Renal cortex interstitium (tissue), 11 donors: ENCODE data around the gene STAM2. TPM values are rescaled to one million over a fixed set of nuclear protein-coding genes. Genes with fewer than 3 reads are reported as not detected.
"Not testable (repeated sequence)": the region's sequence is repeated elsewhere in the genome, so short reads cannot be mapped to it uniquely, and the experiment has no call there.

Experiments used
- DNase-seq, 11 donors: peaks; one replicate each; pipeline ENCODE4 v3.0.0-alpha.2; 2013; ENCODE audit warnings: low read depth in 9 of 11, low spot score in 4 of 11; ENCODE audit errors: extremely low read depth in 1 of 11
- polyA plus RNA-seq, 3 donors: library from polyadenylated mRNA; unstranded; fragments of 120-200 nt; gene quantifications; one replicate each; pipeline ENCODE4 v1.2.1, GENCODE V29; 2013; ENCODE audit not compliant: insufficient read length in 3 of 3

Gene STAM2
- polyA plus RNA-seq, 3 donors: 40.2 to 55.0 (median 50.3) TPM

DNA sequence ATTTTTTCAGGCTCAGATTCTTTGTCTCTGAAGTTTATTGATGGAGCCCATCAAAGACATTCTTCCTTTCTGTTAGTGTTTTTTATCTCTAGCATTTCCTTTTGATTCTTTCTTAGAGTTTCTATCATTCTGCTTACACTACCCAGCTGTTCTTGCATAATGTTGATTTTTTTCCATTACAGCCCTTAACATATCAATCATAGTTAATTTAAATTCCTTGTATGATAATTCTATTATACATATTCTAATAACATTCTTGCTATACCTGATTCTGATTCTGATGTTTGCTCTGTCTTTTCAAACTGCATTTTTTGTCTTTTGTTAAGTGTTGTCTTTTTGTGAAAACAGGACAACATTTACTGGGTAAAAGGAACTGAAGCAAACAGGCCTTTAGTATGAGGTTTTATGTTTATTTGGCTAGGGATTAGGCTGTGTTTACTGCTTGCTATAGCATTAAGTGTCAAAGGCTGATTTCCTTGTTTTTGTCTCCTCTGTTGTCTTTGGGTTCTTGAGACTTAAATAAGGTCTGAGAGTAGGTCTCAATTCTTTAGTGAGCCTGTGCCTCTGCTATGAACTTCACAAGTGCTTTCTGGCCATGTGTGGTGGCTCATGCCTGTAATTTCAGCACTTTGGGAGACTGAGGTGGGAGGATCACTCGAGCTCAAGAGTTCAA lies 8.0 kb upstream of the STAM2 start:
- DNase-seq: no peak

GRCh38 chr2:152177667-152178066 lies 2.1 kb upstream of the STAM2 start:
- DNase-seq: not testable (repeated sequence)

DNA sequence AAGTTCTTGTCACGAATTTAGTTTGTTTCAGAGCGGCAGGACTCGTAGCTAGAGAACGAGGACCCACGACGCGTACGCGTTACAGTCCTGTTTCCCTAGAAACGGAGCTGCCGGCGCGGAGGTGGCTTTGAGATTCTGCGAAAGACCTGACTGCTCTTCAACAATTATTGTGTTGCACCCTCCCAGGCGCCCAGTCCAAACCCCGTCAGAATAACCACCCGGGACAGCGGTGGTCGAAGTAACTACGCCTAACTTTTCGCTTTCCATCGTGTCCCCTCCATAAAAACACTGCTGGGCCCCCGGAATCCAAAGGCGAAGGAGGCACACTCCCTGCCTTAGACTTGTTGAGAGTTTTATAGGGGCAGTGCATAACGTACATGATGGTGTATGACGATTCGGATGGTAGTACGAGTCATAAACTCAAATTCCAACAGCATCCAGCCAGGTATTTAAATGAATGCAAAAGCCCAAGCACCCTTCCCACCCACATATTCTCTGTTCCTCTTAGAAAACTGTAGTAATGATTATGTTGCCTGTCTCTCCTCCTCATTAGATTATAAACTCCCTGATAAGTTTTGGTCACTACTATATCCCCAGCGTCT lies 651 bp upstream of the STAM2 start:
- no peak for DNase-seq

DNA sequence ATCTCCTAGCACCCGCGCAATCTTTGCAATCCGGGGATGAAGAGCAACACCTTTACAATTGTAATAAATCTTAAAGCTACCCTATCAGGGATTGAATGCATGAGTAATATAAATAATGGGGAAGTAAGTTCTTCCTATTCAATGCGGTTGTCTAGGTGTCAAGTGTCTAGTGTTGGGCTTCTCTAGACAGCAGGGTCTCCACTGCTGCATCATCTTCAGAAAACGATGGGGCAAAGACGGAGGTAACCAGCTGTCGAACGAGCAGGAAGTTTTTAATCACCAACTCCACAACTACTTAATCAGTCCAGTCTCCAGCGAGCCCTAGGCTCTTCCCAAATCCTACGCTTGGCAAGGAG lies 573 bp downstream of the STAM2 start:
- DNase-seq: peak in 2 of 11 donors; percentile 33 to 37

DNA sequence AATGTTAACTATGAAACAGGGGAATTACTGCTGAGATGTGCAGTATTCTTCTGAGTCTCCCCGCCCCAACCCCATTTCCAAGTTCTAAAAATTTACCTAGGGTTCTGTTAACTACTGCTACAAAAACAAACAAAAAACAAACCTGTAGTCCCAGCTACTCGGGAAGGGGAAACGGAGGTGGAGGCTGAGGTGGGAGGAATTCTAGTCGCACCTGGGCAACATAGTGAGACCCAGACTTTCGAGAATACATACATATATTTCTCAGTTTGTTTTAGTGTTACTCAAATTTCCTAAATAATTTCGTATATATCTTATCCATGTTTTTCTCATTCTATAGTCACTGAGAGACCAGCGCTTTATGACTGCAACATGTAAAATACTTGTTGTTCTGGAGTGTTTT lies 989 bp downstream of the STAM2 start:
- no peak for DNase-seq

GRCh38 chr2:152173831-152174230 lies 1.7 kb downstream of the STAM2 start:
- no peak for DNase-seq

DNA sequence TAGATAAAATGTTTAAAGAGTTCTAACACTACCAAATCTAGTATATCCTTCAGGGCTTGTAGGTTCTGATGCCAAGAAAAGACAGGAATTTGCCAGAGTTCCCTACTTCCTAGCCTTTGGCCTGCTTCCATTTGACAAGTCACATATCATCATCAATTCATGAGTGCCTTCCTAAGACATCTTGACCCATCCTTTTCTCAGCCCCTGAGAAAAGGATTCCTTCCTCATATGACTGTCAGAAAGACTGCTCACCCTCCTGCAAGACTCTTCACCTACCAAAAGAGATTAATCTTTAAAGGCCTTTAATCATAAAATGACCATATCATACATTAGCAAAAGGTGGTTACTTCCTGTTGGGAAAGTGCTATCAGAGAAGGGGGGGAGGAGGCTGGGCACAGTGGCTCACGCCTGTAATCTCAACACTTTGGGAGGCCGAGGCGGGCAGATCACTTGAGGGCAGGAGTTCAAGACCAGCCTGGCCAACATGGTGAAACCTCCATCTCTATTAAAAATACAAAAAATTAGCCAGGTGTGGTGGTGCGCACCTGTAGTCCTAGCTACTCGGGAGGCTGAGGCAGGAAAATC lies 3.3 kb downstream of the STAM2 start:
- DNase-seq: not testable (repeated sequence)

DNA sequence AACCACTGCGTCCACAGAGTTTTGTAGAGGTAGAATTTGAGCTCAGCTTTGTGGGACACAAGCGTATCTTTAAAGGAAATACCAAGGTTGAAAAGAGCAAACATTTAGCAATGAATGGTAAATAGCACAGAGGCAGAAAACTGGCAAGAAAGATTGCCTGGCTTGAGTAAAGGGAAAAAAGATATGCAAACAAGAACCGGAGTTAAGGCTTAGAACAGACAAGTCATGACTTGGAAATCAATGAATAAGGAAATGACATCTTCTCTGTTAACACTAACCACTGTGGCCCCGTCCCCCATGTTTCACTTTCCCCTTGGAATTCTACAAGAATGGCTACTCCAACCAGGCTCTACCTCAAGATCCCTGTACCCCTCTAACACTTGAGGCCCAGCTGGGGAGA lies 3.8 kb downstream of the STAM2 start:
- no peak for DNase-seq

GRCh38 chr2:152169158-152169557 lies 6.4 kb downstream of the STAM2 start:
- not testable (repeated sequence) for DNase-seq

DNA sequence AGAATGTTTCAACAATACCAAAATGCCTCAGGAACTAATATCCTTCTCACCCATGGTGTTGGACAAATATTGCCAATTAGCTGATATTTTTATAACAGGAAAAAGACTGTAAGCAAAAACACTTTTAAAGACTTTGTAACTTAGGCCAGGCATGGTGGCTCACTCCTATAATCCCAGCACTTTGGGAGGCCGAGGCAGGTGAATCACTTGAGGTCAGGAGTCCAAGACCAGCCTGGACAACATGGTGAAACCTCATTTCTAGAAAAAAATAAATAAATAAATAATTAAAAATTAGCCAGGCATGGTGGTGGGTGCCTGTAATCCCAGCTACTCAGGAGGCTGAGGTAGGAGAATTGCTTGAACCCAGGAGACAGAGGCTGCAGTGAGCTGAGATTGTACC lies 8.1 kb downstream of the STAM2 start:
- DNase-seq: not testable (repeated sequence)

DNA sequence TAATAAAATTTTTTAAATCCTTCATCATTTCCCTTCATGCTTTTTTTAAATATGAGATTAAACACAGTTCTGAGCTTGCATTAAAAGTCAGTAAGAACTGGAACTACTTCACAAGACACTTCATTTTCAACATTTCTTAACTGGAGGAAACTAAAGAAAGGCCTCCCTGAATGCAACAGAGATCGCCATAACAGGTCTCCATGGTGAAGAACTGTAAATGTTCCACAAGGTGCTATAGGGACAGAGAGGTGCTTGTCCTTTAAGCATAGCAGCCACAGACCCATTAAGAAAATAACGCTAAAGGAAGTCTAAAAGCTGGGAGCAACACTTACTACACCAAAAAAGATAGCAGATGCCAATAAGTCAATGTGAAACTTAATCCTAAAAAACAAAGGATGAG lies 8.5 kb downstream of the STAM2 start:
- no peak for DNase-seq

DNA sequence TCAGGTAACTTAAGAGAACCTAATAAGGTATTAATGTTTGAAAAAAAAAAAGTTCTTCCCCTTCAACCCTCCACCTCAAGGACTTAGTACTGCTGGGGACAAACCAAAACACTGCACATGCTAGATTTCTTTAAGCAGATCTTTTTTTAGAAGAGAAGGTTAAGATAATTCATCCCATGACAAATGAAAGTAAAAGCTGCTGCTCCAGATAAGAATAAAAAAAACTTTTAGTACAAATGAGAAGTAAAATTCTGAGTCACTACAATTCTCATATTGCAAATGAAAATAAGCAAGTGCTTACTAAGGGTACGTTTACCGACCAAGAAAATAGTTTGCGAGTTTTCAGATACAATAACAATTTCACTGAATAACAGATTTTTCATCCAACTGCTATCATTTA lies 8.9 kb downstream of the STAM2 start:
- no peak for DNase-seq

GRCh38 chr2:152165780-152166179 lies 9.8 kb downstream of the STAM2 start:
- DNase-seq: no peak

- no peak for DNase-seq
Measured at GRCh38 chr2:152165306-152165705, 10.3 kb downstream of the STAM2 start.

GRCh38 chr2:152163669-152164068 lies 11.9 kb downstream of the STAM2 start:
- DNase-seq: not testable (repeated sequence)

- DNase-seq: no peak
Measured at GRCh38 chr2:152162141-152162540, 13.4 kb downstream of the STAM2 start.

GRCh38 chr2:152161598-152161997 lies 14.0 kb downstream of the STAM2 start:
- no peak for DNase-seq

DNA sequence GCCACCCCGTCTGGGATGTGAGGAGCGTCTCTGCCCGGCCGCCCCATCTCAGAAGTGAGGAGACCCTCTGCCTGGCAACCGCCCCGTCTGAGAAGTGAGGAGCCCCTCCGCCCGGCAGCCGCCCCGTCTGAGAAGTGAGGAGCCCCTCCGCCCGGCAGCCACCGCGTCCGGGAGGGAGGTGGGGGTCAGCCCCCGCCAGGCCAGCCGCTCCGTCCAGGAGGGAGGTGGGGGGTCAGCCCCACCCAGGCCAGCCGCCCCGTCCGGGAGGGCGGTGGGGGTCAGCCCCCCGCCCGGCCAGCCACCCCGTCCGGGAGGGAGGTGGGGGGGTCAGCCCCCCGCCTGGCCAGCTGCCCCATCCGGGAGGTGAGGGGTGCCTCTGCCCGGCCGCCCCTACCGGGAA lies 15.2 kb downstream of the STAM2 start:
- DNase-seq: not testable (repeated sequence)

GRCh38 chr2:152157253-152157652 lies 18.3 kb downstream of the STAM2 start:
- no peak for DNase-seq

- no peak for DNase-seq
Measured at GRCh38 chr2:152155209-152155608, 20.4 kb downstream of the STAM2 start.

DNA sequence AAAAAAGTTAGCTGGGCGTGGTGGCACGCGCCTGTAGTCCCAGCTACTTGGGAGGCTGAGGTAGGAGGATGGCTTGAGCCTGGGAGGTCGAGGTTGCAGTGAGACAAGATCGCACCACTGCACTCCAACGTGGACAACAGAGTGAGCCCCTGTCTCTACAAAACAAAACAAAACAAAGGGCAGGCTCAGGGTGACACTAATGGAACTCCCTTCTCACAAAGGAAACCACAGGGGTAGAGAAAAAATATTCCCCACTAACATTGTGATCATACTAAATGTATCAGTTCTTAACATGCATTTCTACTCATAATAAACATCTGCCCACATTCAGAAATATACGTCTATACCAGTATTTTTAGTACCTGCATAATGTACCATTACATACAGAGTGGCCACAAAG lies 21.1 kb downstream of the STAM2 start:
- DNase-seq: no peak
